ENCODE data around the gene SLC25A42. TPM values are rescaled to one million over a fixed set of nuclear protein-coding genes. Genes with fewer than 3 reads are reported as not detected.

Gene SLC25A42
- total RNA-seq, 2 experiments from 2014 or later: 12.2 to 12.7 TPM

GRCh38 chr19:19147344-19147743, 83.5 kb downstream of the SLC25A42 start:
- POLR2A ChIA-PET: no interaction called here
- CTCF ChIA-PET: interaction anchor here (1.6 to 2.6 kb wide), 3 partner anchors 10 to 28 kb away, joined by 5 to 13 read pairs (median 9); partner anchors contain the start of gene MEF2B

GRCh38 chr19:19148504-19148903, 84.7 kb downstream of the SLC25A42 start:
- POLR2A ChIA-PET: interaction anchor here (0.6 kb wide), 2 partner anchors 24 to 406 kb away, joined by 3 to 4 read pairs; no protein-coding TSS in a partner anchor
- CTCF ChIA-PET: interaction anchor here (0.6 to 1.9 kb wide), 4 partner anchors 21 to 127 kb away, joined by 3 to 9 read pairs (median 4); partner anchors contain the start of gene MEF2B

- POLR2A ChIA-PET: no interaction called here
Measured at GRCh38 chr19:19149435-19149834, 85.6 kb downstream of the SLC25A42 start.

GRCh38 chr19:19151418-19151817, 87.6 kb downstream of the SLC25A42 start:
- CTCF ChIA-PET: no interaction called here
- POLR2A ChIA-PET: no interaction called here

More at GRCh38 chr19:19149435-19149834, 85.6 kb downstream of the SLC25A42 start:
- CTCF ChIA-PET: no interaction called here

- ChIA-PET POLR2A (no interaction called here), CTCF (interaction anchor here (0.6 kb wide), 1 partner anchor 96 kb away, joined by 3 read pairs; no protein-coding TSS in a partner anchor)
Measured at GRCh38 chr19:19152668-19153384, 89.0 kb downstream of the SLC25A42 start.

- POLR2A ChIA-PET: no interaction called here
- CTCF ChIA-PET: no interaction called here
Measured at GRCh38 chr19:19154768-19155494, 91.1 kb downstream of the SLC25A42 start.

- CTCF ChIA-PET: interaction anchor here (0.8 to 3.0 kb wide), 4 partner anchors 9 to 37 kb away, joined by 3 to 13 read pairs (median 4); no protein-coding TSS in a partner anchor
- POLR2A ChIA-PET: no interaction called here
Measured at GRCh38 chr19:19155495-19156219, 91.9 kb downstream of the SLC25A42 start.

- ChIA-PET CTCF (interaction anchor here (0.6 to 3.0 kb wide), 4 partner anchors 11 to 34 kb away, joined by 3 to 13 read pairs (median 6); no protein-coding TSS in a partner anchor), POLR2A (no interaction called here)
Measured at GRCh38 chr19:19157808-19158207, 94.0 kb downstream of the SLC25A42 start.

GRCh38 chr19:19159534-19159933, 95.7 kb downstream of the SLC25A42 start:
- CTCF ChIA-PET: interaction anchor here (0.6 to 1.8 kb wide), 3 partner anchors 14 to 1685 kb away, joined by 3 to 4 read pairs (median 4); no protein-coding TSS in a partner anchor
- POLR2A ChIA-PET: no interaction called here

- ChIA-PET CTCF (interaction anchor here (1.8 kb wide), 1 partner anchor 15 kb away, joined by 4 read pairs; no protein-coding TSS in a partner anchor), POLR2A (no interaction called here)
Measured at GRCh38 chr19:19160461-19161035, 96.8 kb downstream of the SLC25A42 start.

- POLR2A ChIA-PET: no interaction called here
- CTCF ChIA-PET: no interaction called here
Measured at GRCh38 chr19:19162495-19162894, 98.7 kb downstream of the SLC25A42 start.

Other genes with a start within 250 kb of the SLC25A42 start
- gene UPF1, start 232.0 kb upstream of the SLC25A42 start, total RNA-seq: 10 to 100 TPM; 89.3 to 92.0 TPM
- under 1 TPM in 1 of 2 experiments, not detected in 1; 0.08 TPM for gene CERS1, start 167.8 kb upstream of the SLC25A42 start, total RNA-seq
- 100 to 1,000 TPM; 164 to 184 TPM for gene COPE, start 144.6 kb upstream of the SLC25A42 start, total RNA-seq
- 10 to 100 TPM; 82.1 to 91.0 TPM for gene DDX49, start 144.3 kb upstream of the SLC25A42 start, total RNA-seq
- gene HOMER3, start 122.8 kb upstream of the SLC25A42 start, total RNA-seq: 1 to 10 TPM; 1.0 to 1.3 TPM
- gene SUGP2, start 30.5 kb upstream of the SLC25A42 start, total RNA-seq: 10 to 100 TPM; 76.6 to 80.7 TPM
- 10 to 100 TPM; 57.7 to 61.8 TPM for gene ARMC6, start 30.4 kb upstream of the SLC25A42 start, total RNA-seq
- gene TMEM161A, start 74.5 kb downstream of the SLC25A42 start, total RNA-seq: 10 to 100 TPM; 30.4 to 33.6 TPM
- 1 to 10 TPM in 1 of 2 experiments, under 1 TPM in 1; 0.80 to 2.7 TPM for gene MEF2B, start 106.3 kb downstream of the SLC25A42 start, total RNA-seq
- 10 to 100 TPM; 31.9 to 34.6 TPM for gene BORCS8, start 128.2 kb downstream of the SLC25A42 start, total RNA-seq
- 100 to 1,000 TPM; 102 to 106 TPM for gene RFXANK, start 128.3 kb downstream of the SLC25A42 start, total RNA-seq
- 10 to 100 TPM; 57.0 to 57.3 TPM for gene NR2C2AP, start 139.4 kb downstream of the SLC25A42 start, total RNA-seq
- not detected for gene NCAN, start 148.0 kb downstream of the SLC25A42 start, total RNA-seq
- gene TM6SF2, start 209.3 kb downstream of the SLC25A42 start, total RNA-seq: not detected